Effector memory CD8-positive, alpha-beta T cell (primary cell): ENCODE measurements around the gene TLNRD1.

Experiments used
- ATAC-seq: fragments of 150-1000 bp; cut with Tn5 transposase; replicated peaks from 2 replicates; pipeline ENCODE4 v1.10.0; 2021; ENCODE audit warnings: mild to moderate bottlenecking, moderate library complexity
- DNase-seq, 3 experiments: peaks; one replicate each; pipeline ENCODE4 v3.0.0; 2021
- H3K27ac Mint-ChIP-seq, 2 donors: one replicate each; pipeline ENCODE4 v1.8.0; 2022; ENCODE audit warnings: mild to moderate bottlenecking in 2 of 2, mixed read lengths in 2 of 2, moderate library complexity in 2 of 2
- H3K27me3 Mint-ChIP-seq, 2 donors: one replicate each; pipeline ENCODE4 v1.8.0; 2022; ENCODE audit warnings: mixed read lengths in 2 of 2
- H3K36me3 Mint-ChIP-seq: one replicate; pipeline ENCODE4 v1.8.0; 2022; ENCODE audit warnings: mild to moderate bottlenecking, moderate library complexity, mixed read lengths; ENCODE audit not compliant: insufficient read depth
- H3K4me1 Mint-ChIP-seq, 2 donors: one replicate each; pipeline ENCODE4 v1.8.0; 2022; ENCODE audit warnings: low read depth in 2 of 2, mixed read lengths in 2 of 2
- H3K4me3 Mint-ChIP-seq, 2 donors: one replicate each; pipeline ENCODE4 v1.8.0; 2022; ENCODE audit warnings: mild to moderate bottlenecking in 2 of 2, mixed read lengths in 2 of 2, moderate library complexity in 2 of 2
- H3K9me3 Mint-ChIP-seq, 2 donors: one replicate each; pipeline ENCODE4 v1.8.0; 2022; ENCODE audit warnings: mixed read lengths in 2 of 2

Gene TLNRD1

GRCh38 chr15:80999623-81000036 lies 1.1 kb upstream of the TLNRD1 start:
- peaks cover 43% of the 10 kb centered on the region for H3K36me3 Mint-ChIP-seq
- peaks cover 32% of the 10 kb centered on the region in 2 donors for H3K4me1 Mint-ChIP-seq
- no peaks in the 10 kb centered on the region for H3K9me3 Mint-ChIP-seq
- H3K27ac Mint-ChIP-seq: peak overlapping the region; percentile 95 to 97
- no peaks in the 10 kb centered on the region for H3K27me3 Mint-ChIP-seq
- H3K4me3 Mint-ChIP-seq: peak overlapping the region; percentile 92
- DNase-seq: peak in 2 of 3 experiments; percentile 18 to 26
- ATAC-seq: no peak

- Mint-ChIP-seq H3K27ac (peak overlapping the region; percentile 95 to 97), H3K9me3 (no peaks in the 10 kb centered on the region), H3K4me1 (peaks cover 35 to 38% of the 10 kb centered on the region in 2 donors), H3K4me3 (peak overlapping the region; percentile 92), H3K27me3 (no peaks in the 10 kb centered on the region), H3K36me3 (peaks cover 43% of the 10 kb centered on the region)
- DNase-seq: no peak
- ATAC-seq: no peak
These were observed 539 bp upstream of the TLNRD1 start for GRCh38 chr15:81000144-81000623.

- H3K27me3 Mint-ChIP-seq: no peaks in the 10 kb centered on the region
- peak; percentile 42 to 54 (median 50) for DNase-seq
- peaks cover 32 to 36% of the 10 kb centered on the region in 2 donors for H3K4me1 Mint-ChIP-seq
- H3K36me3 Mint-ChIP-seq: peaks cover 40% of the 10 kb centered on the region
- peak overlapping the region; percentile 92 for H3K4me3 Mint-ChIP-seq
- no peaks in the 10 kb centered on the region for H3K9me3 Mint-ChIP-seq
- peak overlapping the region; percentile 95 to 97 for H3K27ac Mint-ChIP-seq
- ATAC-seq: peak; percentile 39
These were observed 657 bp downstream of the TLNRD1 start for GRCh38 chr15:81001152-81002008.

- ATAC-seq (no peak), DNase-seq (no peak)
- H3K27me3 Mint-ChIP-seq: no peaks in the 10 kb centered on the region
- H3K36me3 Mint-ChIP-seq: peaks cover 40% of the 10 kb centered on the region
- peaks cover 32 to 36% of the 10 kb centered on the region in 2 donors for H3K4me1 Mint-ChIP-seq
- H3K9me3 Mint-ChIP-seq: no peaks in the 10 kb centered on the region
- H3K4me3 Mint-ChIP-seq: peak overlapping the region; percentile 92
- H3K27ac Mint-ChIP-seq: peak overlapping the region; percentile 95 to 97
These were observed 1.2 kb downstream of the TLNRD1 start for GRCh38 chr15:81002009-81002330.

GRCh38 chr15:81002331-81003096 lies 1.8 kb downstream of the TLNRD1 start:
- ATAC-seq (no peak), DNase-seq (no peak)
- H3K27ac Mint-ChIP-seq: no peak overlapping the region
- peaks cover 33 to 34% of the 10 kb centered on the region in 2 donors for H3K4me1 Mint-ChIP-seq
- H3K36me3 Mint-ChIP-seq: peaks cover 39% of the 10 kb centered on the region
- H3K9me3 Mint-ChIP-seq: no peaks in the 10 kb centered on the region
- H3K4me3 Mint-ChIP-seq: peak overlapping the region; percentile 92
- no peaks in the 10 kb centered on the region for H3K27me3 Mint-ChIP-seq

GRCh38 chr15:81003097-81003350 lies 2.3 kb downstream of the TLNRD1 start:
- no peaks in the 10 kb centered on the region for H3K27me3 Mint-ChIP-seq
- ATAC-seq (no peak), DNase-seq (no peak)
- no peaks in the 10 kb centered on the region for H3K9me3 Mint-ChIP-seq
- H3K36me3 Mint-ChIP-seq: peaks cover 37% of the 10 kb centered on the region
- peaks cover 32 to 34% of the 10 kb centered on the region in 2 donors for H3K4me1 Mint-ChIP-seq
- H3K27ac Mint-ChIP-seq: peak overlapping the region; percentile 44 to 77
- peak overlapping the region; percentile 63 to 70 for H3K4me3 Mint-ChIP-seq

- H3K27me3 Mint-ChIP-seq: no peaks in the 10 kb centered on the region
- DNase-seq: no peak
- ATAC-seq: no peak
- H3K4me3 Mint-ChIP-seq: no peak overlapping the region
- H3K9me3 Mint-ChIP-seq: no peaks in the 10 kb centered on the region
- H3K27ac Mint-ChIP-seq: peak overlapping the region in 1 of 2 donors; percentile 51
- H3K36me3 Mint-ChIP-seq: peaks cover 26% of the 10 kb centered on the region
- H3K4me1 Mint-ChIP-seq: peaks cover 26 to 28% of the 10 kb centered on the region in 2 donors
These were observed 5.4 kb downstream of the TLNRD1 start for GRCh38 chr15:81006124-81006523.

- no peak for DNase-seq
- H3K4me1 Mint-ChIP-seq: peaks cover 26 to 29% of the 10 kb centered on the region in 2 donors
- no peak for ATAC-seq
- no peak overlapping the region for H3K4me3 Mint-ChIP-seq
- peak overlapping the region in 1 of 2 donors; percentile 49 for H3K27ac Mint-ChIP-seq
- no peaks in the 10 kb centered on the region for H3K9me3 Mint-ChIP-seq
- no peaks in the 10 kb centered on the region for H3K27me3 Mint-ChIP-seq
- peaks cover 17% of the 10 kb centered on the region for H3K36me3 Mint-ChIP-seq
These were observed 6.8 kb downstream of the TLNRD1 start for GRCh38 chr15:81007428-81008064.

- no peak overlapping the region for H3K4me3 Mint-ChIP-seq
- ATAC-seq (no peak), DNase-seq (no peak)
- peaks cover 12% of the 10 kb centered on the region for H3K36me3 Mint-ChIP-seq
- H3K27ac Mint-ChIP-seq: peak overlapping the region in 1 of 2 donors; percentile 49
- no peaks in the 10 kb centered on the region for H3K27me3 Mint-ChIP-seq
- H3K9me3 Mint-ChIP-seq: no peaks in the 10 kb centered on the region
- peaks cover 25 to 26% of the 10 kb centered on the region in 2 donors for H3K4me1 Mint-ChIP-seq
These were observed 7.6 kb downstream of the TLNRD1 start for GRCh38 chr15:81008312-81008711.

GRCh38 chr15:81010086-81010485 lies 9.4 kb downstream of the TLNRD1 start:
- no peak overlapping the region for H3K27ac Mint-ChIP-seq
- H3K36me3 Mint-ChIP-seq: peaks cover 4% of the 10 kb centered on the region
- H3K4me3 Mint-ChIP-seq: no peak overlapping the region
- no peaks in the 10 kb centered on the region for H3K27me3 Mint-ChIP-seq
- peaks cover 7 to 21% of the 10 kb centered on the region in 2 donors for H3K4me1 Mint-ChIP-seq
- DNase-seq: no peak
- no peaks in the 10 kb centered on the region for H3K9me3 Mint-ChIP-seq
- no peak for ATAC-seq

- Mint-ChIP-seq H3K27ac (peak overlapping the region in 1 of 2 donors; percentile 31), H3K4me1 (peaks cover 5 to 21% of the 10 kb centered on the region in 2 donors), H3K27me3 (no peaks in the 10 kb centered on the region), H3K9me3 (no peaks in the 10 kb centered on the region), H3K36me3 (peaks cover 4% of the 10 kb centered on the region), H3K4me3 (no peak overlapping the region)
- DNase-seq (no peak), ATAC-seq (no peak)
These were observed 10.9 kb downstream of the TLNRD1 start for GRCh38 chr15:81011593-81011992.

GRCh38 chr15:81012588-81012987 lies 11.9 kb downstream of the TLNRD1 start:
- Mint-ChIP-seq H3K4me3 (no peak overlapping the region), H3K27me3 (no peaks in the 10 kb centered on the region), H3K9me3 (no peaks in the 10 kb centered on the region), H3K27ac (no peak overlapping the region), H3K4me1 (peaks cover 5 to 19% of the 10 kb centered on the region in 2 donors), H3K36me3 (peaks cover 4% of the 10 kb centered on the region)
- DNase-seq (no peak), ATAC-seq (no peak)

- no peaks in the 10 kb centered on the region for H3K9me3 Mint-ChIP-seq
- H3K27me3 Mint-ChIP-seq: no peaks in the 10 kb centered on the region
- H3K4me3 Mint-ChIP-seq: no peak overlapping the region
- H3K27ac Mint-ChIP-seq: peak overlapping the region in 1 of 2 donors; percentile 3
- DNase-seq (no peak), ATAC-seq (no peak)
- peaks cover 5 to 16% of the 10 kb centered on the region in 2 donors for H3K4me1 Mint-ChIP-seq
- peaks cover 4% of the 10 kb centered on the region for H3K36me3 Mint-ChIP-seq
These were observed 12.7 kb downstream of the TLNRD1 start for GRCh38 chr15:81013396-81013929.
